HG03378 (cell line): ENCODE results near the gene YIPF5.

Source experiments
- ATAC-seq: cut with Tn5 transposase; IDR thresholded peaks from one replicate; pipeline ENCODE4 v1.9.1; 2021; ENCODE audit warnings: mild to moderate bottlenecking, moderate library complexity; ENCODE audit not compliant: unreplicated experiment

Gene YIPF5

GRCh38 chr5:144128844-144129243 lies 41.6 kb downstream of the YIPF5 start:
- ATAC-seq, result no peak

GRCh38 chr5:144126707-144127106 lies 43.8 kb downstream of the YIPF5 start:
- ATAC-seq, result no peak

- no peak for ATAC-seq
These were observed 45.2 kb downstream of the YIPF5 start for GRCh38 chr5:144125163-144125726.

GRCh38 chr5:144122641-144123040 lies 47.8 kb downstream of the YIPF5 start:
- no peak for ATAC-seq

- ATAC-seq, result no peak
These were observed 48.4 kb downstream of the YIPF5 start for GRCh38 chr5:144122081-144122480.

- no peak for ATAC-seq
These were observed 48.9 kb downstream of the YIPF5 start for GRCh38 chr5:144121577-144121976.

GRCh38 chr5:144120661-144121180 lies 49.7 kb downstream of the YIPF5 start:
- ATAC-seq, result no peak

GRCh38 chr5:144117412-144117811 lies 53.0 kb downstream of the YIPF5 start:
- ATAC-seq, result no peak

GRCh38 chr5:144114571-144114970 lies 55.9 kb downstream of the YIPF5 start:
- ATAC-seq, result no peak
